Left lung (tissue), 10 donors: ENCODE results near the gene GLIS1. TPM values are rescaled to one million over a fixed set of nuclear protein-coding genes. Genes with fewer than 3 reads are reported as not detected.
"Not testable (repeated sequence)": the region's sequence is repeated elsewhere in the genome, so short reads cannot be mapped to it uniquely, and the experiment has no call there.

Experiments
- ATAC-seq: fragments of 200-7000 bp; cut with Tn5 transposase; one replicate; pipeline ENCODE4 v1.9.1; 2020; ENCODE audit warnings: moderate library complexity
- DNase-seq, 4 donors: peaks; one replicate each; pipeline ENCODE4 v3.0.0-alpha.2; 2013 to 2020
- H3K27ac ChIP-seq, 2 donors: fragments of 200-600 bp; sonication (generic) in 1 of 2; one replicate each; pipeline versions ENCODE4 v1.5.0 to v1.8.0; 2020 to 2021
- H3K27me3 ChIP-seq, 2 donors: fragments of 200-600 bp; sonication (generic) in 1 of 2; one replicate each; pipeline versions ENCODE4 v1.5.0 to v1.8.0; 2020 to 2021
- H3K36me3 ChIP-seq, 2 donors: fragments of 200-600 bp; sonication (generic) in 1 of 2; one replicate each; pipeline versions ENCODE4 v1.5.0 to v1.8.0; 2020 to 2021
- H3K4me1 ChIP-seq, 2 donors: fragments of 200-600 bp; one replicate each; pipeline ENCODE4 v1.8.0; 2021
- H3K4me3 ChIP-seq, 2 donors: fragments of 200-600 bp; sonication (generic) in 1 of 2; one replicate each; pipeline versions ENCODE4 v1.5.0 to v1.8.0; 2020 to 2021; ENCODE audit warnings: mild to moderate bottlenecking in 1 of 2
- H3K9me3 ChIP-seq, 2 donors: fragments of 200-600 bp; sonication (generic) in 1 of 2; one replicate each; pipeline versions ENCODE4 v1.5.0 to v1.8.0; 2020 to 2021
- CTCF ChIP-seq, 2 donors: fragments of 200-600 bp; sonication (generic) in 1 of 2; IDR thresholded peaks; one replicate each; pipeline versions ENCODE4 v1.5.0 to v1.8.0; 2021; ENCODE audit warnings: antibody characterized with exemption in 2 of 2
- intact Hi-C, 2 donors: fragments of 100-400 bp; cut with DNase I; formaldehyde crosslinking; loops; one replicate each; pipeline versions ENCODE4 v1.11.2 to v1.14.2; 2022
- polyA plus RNA-seq, 6 donors: library from polyadenylated mRNA; unstranded; fragments of 120-200 nt; gene quantifications; one replicate each; pipeline ENCODE4 v1.2.1, GENCODE V29; 2013; ENCODE audit not compliant: insufficient read length in 6 of 6
- total RNA-seq, 2 donors: library from RNA; stranded (reverse); fragmentation: NEBNext Ultra II Directional; extraction: Animal tissue kit (Norgen Biotek cat#: 25700); gene quantifications; one replicate each; pipeline ENCODE4 v1.2.1, GENCODE V29; 2021
- donor health status: DM: no; HTN: yes; CAD: no.
- donor health status: DM: no; HTN: no; CAD: no.

GLIS1 gene
- total and polyA plus RNA-seq, 8 donors = 0.06 to 0.16 (median 0.12) TPM; not detected in 4

GRCh38 chr1:53765657-53766056 is 26.7 kb upstream of the GLIS1 start:
- H3K9me3 ChIP-seq = no peaks in the 10 kb centered on the region
- intact Hi-C loops = no loop called here
- ATAC-seq = no peak
- H3K36me3 ChIP-seq = peaks cover 0 to 25% of the 10 kb centered on the region in 2 donors
- no peak for DNase-seq
- H3K27me3 ChIP-seq = no peaks in the 10 kb centered on the region
- no peak overlapping the region for H3K27ac ChIP-seq
- H3K4me3 ChIP-seq = no peak overlapping the region
- TF ChIP-seq CTCF (IDR thresholded peaks at IDR 0.05) = no peak
- H3K4me1 ChIP-seq = no peaks in the 10 kb centered on the region

- Histone ChIP-seq H3K36me3 (peaks cover 0 to 14% of the 10 kb centered on the region in 2 donors), H3K27me3 (no peaks in the 10 kb centered on the region), H3K27ac (no peak overlapping the region), H3K4me1 (no peaks in the 10 kb centered on the region), H3K4me3 (no peak overlapping the region), H3K9me3 (no peaks in the 10 kb centered on the region)
- ATAC-seq (no peak), DNase-seq (no peak)
- intact Hi-C loops = no loop called here
- no peak for TF ChIP-seq CTCF (IDR thresholded peaks at IDR 0.05)
Measured at GRCh38 chr1:53763911-53764310, 24.9 kb upstream of the GLIS1 start.

GRCh38 chr1:53763461-53763860 is 24.5 kb upstream of the GLIS1 start:
- DNase-seq = no peak
- intact Hi-C loops = no loop called here
- Histone ChIP-seq H3K27me3 (no peaks in the 10 kb centered on the region), H3K4me3 (no peak overlapping the region), H3K36me3 (peaks cover 0 to 10% of the 10 kb centered on the region in 2 donors), H3K9me3 (no peaks in the 10 kb centered on the region), H3K4me1 (no peaks in the 10 kb centered on the region), H3K27ac (no peak overlapping the region)
- ATAC-seq = no peak
- TF ChIP-seq CTCF (IDR thresholded peaks at IDR 0.05) = no peak

- intact Hi-C loops, H3K27ac ChIP-seq, DNase-seq, ATAC-seq, H3K4me1 ChIP-seq, H3K9me3 ChIP-seq, H3K27me3 ChIP-seq, H3K36me3 ChIP-seq, H3K4me3 ChIP-seq: not testable (repeated sequence)
Measured at GRCh38 chr1:53760497-53760896, 21.5 kb upstream of the GLIS1 start.

GRCh38 chr1:53755874-53756273 is 16.9 kb upstream of the GLIS1 start:
- Histone ChIP-seq H3K36me3 (no peaks in the 10 kb centered on the region), H3K27me3 (no peaks in the 10 kb centered on the region), H3K4me1 (no peaks in the 10 kb centered on the region), H3K4me3 (no peak overlapping the region), H3K27ac (no peak overlapping the region), H3K9me3 (no peaks in the 10 kb centered on the region)
- TF ChIP-seq CTCF (IDR thresholded peaks at IDR 0.05) = no peak
- ATAC-seq = peak; percentile 18
- intact Hi-C loops = no loop called here
- peak in 1 of 4 donors; percentile 45 for DNase-seq
